ENCODE data around the gene CAD. TPM values are rescaled to one million over a fixed set of nuclear protein-coding genes. Genes with fewer than 3 reads are reported as not detected.

CAD gene
- total RNA-seq, 1 experiment from 2014 or later, result 41.5 TPM

DNA sequence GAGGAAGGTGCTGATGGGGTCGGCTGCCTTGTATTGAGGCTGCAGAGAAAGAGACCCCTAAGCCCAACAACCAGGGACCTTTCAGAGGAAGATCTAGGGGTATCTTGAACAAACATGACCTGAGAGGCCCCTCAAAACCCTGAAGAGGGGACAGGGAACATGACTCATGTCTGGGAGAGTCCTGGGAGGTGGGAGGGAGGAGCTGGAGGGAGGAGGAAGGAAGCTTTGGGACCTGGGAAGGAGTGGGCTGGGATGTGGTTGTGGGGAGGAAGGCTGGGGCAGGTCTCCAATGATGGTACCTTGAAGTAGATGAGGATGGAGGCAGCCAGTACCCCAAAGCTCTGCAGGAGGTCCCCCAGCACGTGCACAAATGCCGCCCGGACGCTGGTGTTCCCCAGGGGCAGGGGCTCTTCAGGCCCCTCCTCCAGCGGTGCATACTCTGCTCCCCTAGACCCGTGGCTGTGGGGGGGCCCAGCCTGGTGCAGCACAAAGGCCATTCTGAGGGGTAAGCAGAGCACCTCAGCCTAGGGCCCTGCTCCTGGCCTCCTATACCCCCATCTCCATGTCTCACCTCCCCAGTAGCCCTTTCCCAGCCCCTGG lies 39.8 kb downstream of the CAD start:
- Histone ChIP-seq H3K79me2 (ENCODE audit: low read depth) (no peaks in the 10 kb centered on the region), H3K4me2 (no peak overlapping the region), H3K4me1 (replicated peaks; ENCODE audit: insufficient read depth) (no peaks in the 10 kb centered on the region), H3K9me3 (ENCODE audit: insufficient read depth, low read depth) (no peaks in the 10 kb centered on the region), H4K20me1 (ENCODE audit: insufficient read depth) (no peaks in the 10 kb centered on the region), H3K27me3 (ENCODE audit: insufficient read depth, low read depth) (peaks cover 42% of the 10 kb centered on the region), H3K36me3 (ENCODE audit: low read depth) (no peaks in the 10 kb centered on the region), H3K4me3 (no peak overlapping the region), H3K27ac (no peak overlapping the region), H3K9me2 (ENCODE audit: insufficient read depth) (no peaks in the 10 kb centered on the region), H3F3A (ENCODE audit: insufficient read depth, low read depth) (no peaks in the 10 kb centered on the region), H2AFZ (no peak overlapping the region)
- intact Hi-C loops (cut with micrococcal nuclease; ENCODE audit: unreplicated experiment), result no loop called here
- no peak for DNase-seq
- POLR2A ChIA-PET (ENCODE audit: unreplicated experiment), result no interaction called here
- BruUV-seq (replicated peaks), result no TSS peak
- TF ChIP-seq EZH2 (IDR thresholded peaks at IDR 0.05; ENCODE audit: low read depth), result no peak
- TF ChIP-seq, protein P1, sequence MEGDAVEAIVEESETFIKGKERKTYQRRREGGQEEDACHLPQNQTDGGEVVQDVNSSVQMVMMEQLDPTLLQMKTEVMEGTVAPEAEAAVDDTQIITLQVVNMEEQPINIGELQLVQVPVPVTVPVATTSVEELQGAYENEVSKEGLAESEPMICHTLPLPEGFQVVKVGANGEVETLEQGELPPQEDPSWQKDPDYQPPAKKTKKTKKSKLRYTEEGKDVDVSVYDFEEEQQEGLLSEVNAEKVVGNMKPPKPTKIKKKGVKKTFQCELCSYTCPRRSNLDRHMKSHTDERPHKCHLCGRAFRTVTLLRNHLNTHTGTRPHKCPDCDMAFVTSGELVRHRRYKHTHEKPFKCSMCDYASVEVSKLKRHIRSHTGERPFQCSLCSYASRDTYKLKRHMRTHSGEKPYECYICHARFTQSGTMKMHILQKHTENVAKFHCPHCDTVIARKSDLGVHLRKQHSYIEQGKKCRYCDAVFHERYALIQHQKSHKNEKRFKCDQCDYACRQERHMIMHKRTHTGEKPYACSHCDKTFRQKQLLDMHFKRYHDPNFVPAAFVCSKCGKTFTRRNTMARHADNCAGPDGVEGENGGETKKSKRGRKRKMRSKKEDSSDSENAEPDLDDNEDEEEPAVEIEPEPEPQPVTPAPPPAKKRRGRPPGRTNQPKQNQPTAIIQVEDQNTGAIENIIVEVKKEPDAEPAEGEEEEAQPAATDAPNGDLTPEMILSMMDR (conservative IDR thresholded peaks at IDR 0.05), result no peak
- CTCF ChIA-PET, result no interaction called here

DNA sequence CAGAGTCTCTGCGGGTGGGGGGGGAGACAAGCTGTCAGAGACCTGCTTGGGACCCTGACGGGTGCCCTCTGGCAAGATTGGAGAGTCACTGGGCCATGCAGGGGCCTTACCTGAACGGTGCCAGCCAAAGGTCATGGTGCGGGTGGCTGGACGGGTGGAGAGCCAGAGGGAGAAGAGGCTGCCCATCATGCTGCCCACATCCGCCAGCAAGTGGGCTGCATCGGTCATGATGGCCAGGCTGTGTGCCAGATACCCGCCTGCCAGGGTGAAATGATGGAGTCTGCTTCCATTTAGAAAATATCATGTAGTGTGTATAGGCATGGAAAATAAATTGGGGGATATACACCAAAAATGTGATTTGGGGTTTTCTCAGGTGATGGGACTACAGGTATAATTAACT lies 40.9 kb downstream of the CAD start:
- H3K27me3 ChIP-seq (ENCODE audit: insufficient read depth, low read depth), result peaks cover 49% of the 10 kb centered on the region
- H3K9me3 ChIP-seq (ENCODE audit: insufficient read depth, low read depth), result no peaks in the 10 kb centered on the region
- H3K79me2 ChIP-seq (ENCODE audit: low read depth), result no peaks in the 10 kb centered on the region
- no peaks in the 10 kb centered on the region for H4K20me1 ChIP-seq (ENCODE audit: insufficient read depth)
- no peaks in the 10 kb centered on the region for H3K4me1 ChIP-seq (replicated peaks; ENCODE audit: insufficient read depth)
- no peaks in the 10 kb centered on the region for H3F3A ChIP-seq (ENCODE audit: insufficient read depth, low read depth)
- H3K4me3 ChIP-seq, result no peak overlapping the region
- TF ChIP-seq EZH2 (IDR thresholded peaks at IDR 0.05; ENCODE audit: low read depth), result no peak
- TF ChIP-seq, protein P1 (conservative IDR thresholded peaks at IDR 0.05), result no peak
- no peak overlapping the region for H3K4me2 ChIP-seq
- no peak for DNase-seq
- H3K36me3 ChIP-seq (ENCODE audit: low read depth), result no peaks in the 10 kb centered on the region
- H3K27ac ChIP-seq, result no peak overlapping the region
- intact Hi-C loops (cut with micrococcal nuclease; ENCODE audit: unreplicated experiment), result no loop called here
- POLR2A ChIA-PET (ENCODE audit: unreplicated experiment), result no interaction called here
- no peak overlapping the region for H2AFZ ChIP-seq
- no TSS peak for BruUV-seq (replicated peaks)
- no peaks in the 10 kb centered on the region for H3K9me2 ChIP-seq (ENCODE audit: insufficient read depth)
- CTCF ChIA-PET, result no interaction called here

DNA sequence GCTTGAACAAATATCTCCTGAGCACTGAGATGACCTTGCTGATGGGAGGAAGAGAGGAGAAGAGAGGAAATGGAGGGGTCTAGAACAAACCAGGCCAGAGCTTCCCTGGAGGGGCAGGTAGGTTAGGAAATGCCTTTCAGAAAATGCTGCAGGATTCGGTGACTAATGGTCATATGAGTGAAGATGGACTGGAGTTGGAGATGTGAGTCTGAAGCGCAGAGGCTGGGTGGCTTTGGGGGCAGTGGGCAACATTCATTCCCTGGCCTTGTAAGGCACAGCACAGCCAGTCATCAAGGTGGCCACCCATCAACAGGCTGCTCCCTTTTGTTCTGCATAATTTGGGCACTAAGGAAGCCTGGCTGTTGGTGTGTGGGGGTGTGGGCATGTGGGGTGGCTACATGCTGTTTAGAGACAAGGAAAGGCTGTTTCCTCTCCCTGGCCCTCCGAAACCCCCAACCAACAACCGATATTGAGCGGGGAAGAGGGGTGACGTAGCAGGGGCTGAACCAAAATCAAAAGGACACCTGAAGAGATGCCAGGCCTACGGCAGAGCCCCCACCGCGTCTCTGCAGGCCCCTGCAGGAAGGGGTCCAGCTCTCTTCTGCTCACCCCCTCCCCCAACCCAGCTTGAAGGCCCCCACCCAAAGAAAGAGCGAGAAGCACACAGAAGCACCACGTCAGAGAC lies 44.2 kb downstream of the CAD start:
- H3K9me3 ChIP-seq (ENCODE audit: insufficient read depth, low read depth), result no peaks in the 10 kb centered on the region
- intact Hi-C loops (cut with micrococcal nuclease; ENCODE audit: unreplicated experiment), result no loop called here

More for the DNA sequence above, 44.2 kb downstream of the CAD start:
- Histone ChIP-seq H3K36me3 (ENCODE audit: low read depth) (no peaks in the 10 kb centered on the region), H2AFZ (no peak overlapping the region), H3K27ac (no peak overlapping the region), H3F3A (ENCODE audit: insufficient read depth, low read depth) (no peaks in the 10 kb centered on the region; the same call in 1 of the 2 replicates), H3K4me1 (replicated peaks; ENCODE audit: insufficient read depth) (no peaks in the 10 kb centered on the region), H3K4me3 (no peak overlapping the region), H3K9me2 (ENCODE audit: insufficient read depth) (no peaks in the 10 kb centered on the region), H3K4me2 (no peak overlapping the region), H3K27me3 (ENCODE audit: insufficient read depth, low read depth) (peaks cover 70% of the 10 kb centered on the region), H3K79me2 (ENCODE audit: low read depth) (no peaks in the 10 kb centered on the region), H4K20me1 (ENCODE audit: insufficient read depth) (no peaks in the 10 kb centered on the region)
- TF ChIP-seq EZH2 (IDR thresholded peaks at IDR 0.05; ENCODE audit: low read depth), result no peak
- TF ChIP-seq, protein P1 (conservative IDR thresholded peaks at IDR 0.05), result no peak
- no TSS peak for BruUV-seq (replicated peaks)
- CTCF ChIA-PET, result no interaction called here
- DNase-seq, result no peak
- POLR2A ChIA-PET (ENCODE audit: unreplicated experiment), result no interaction called here
